GM12872 (cell line): ENCODE results near the gene TIAM1.

Source experiments
- CTCF ChIP-seq: IDR thresholded peaks from 3 replicates; pipeline ENCODE4 v1.5.1; 2011; ENCODE audit warnings: low read depth, mild to moderate bottlenecking, low read length, moderate library complexity; ENCODE audit not compliant: insufficient read depth

TIAM1 gene

GRCh38 chr21:31193761-31194160 is 150.3 kb downstream of the TIAM1 start:
- TF ChIP-seq CTCF: no peak

DNA sequence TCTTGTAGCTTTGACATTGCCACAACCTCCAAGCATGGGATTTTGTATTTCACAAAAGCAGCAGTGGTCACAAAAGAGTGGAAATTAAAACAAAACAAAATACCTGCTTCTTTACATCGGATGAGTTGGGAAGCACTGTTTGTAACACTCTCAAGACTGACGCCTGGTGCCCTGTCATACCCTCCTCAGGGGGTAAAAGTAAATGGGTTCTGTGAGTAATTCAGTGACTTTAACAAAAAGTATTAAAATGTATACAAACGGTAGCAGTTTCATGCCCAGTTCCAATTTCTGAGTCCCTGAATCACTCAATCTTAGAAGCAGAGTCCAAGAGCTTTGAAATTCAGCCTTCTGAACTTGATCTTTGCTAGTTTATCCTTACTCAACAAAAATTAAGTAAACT is 152.5 kb downstream of the TIAM1 start:
- TF ChIP-seq CTCF: no peak

DNA sequence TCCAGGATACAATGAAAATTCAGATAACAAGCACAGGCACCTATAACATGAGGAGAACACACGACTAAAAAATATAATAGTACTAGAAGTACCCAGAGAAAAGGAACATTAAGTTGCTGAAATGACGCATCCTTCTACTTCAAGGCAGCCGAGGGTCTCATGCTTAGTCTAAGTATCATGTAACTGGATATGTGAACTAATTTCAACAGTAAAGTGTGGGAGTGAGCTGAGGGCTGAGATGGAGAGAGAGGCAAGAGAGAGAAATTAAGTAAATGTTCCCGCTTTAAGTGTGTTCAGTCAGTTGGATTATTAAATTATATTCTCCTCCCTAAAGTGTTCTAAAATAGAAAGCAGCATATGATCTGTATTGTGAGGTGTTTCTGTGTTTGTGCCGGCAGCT is 153.5 kb downstream of the TIAM1 start:
- no peak for TF ChIP-seq CTCF

GRCh38 chr21:31187499-31187898 is 156.6 kb downstream of the TIAM1 start:
- TF ChIP-seq CTCF: no peak

- TF ChIP-seq CTCF: no peak
These were observed 157.1 kb downstream of the TIAM1 start for GRCh38 chr21:31186916-31187315.

DNA sequence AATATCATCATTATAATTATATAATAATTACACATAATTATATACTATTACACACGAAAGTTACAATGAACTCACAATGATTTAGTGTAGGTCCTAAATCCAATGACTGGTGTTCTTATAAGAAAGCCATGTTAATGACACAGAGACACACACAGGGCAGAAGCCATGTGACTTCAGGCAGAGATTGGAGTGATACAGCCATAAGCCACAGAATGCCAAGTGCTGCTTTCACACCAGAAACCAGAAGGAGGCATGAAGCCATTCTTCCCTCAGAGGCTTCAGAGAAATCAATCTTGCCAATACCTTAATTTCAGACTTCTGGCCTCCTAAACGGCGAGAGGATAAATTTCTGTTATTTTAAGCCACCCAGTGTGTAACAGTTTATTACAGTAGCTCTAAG is 158.4 kb downstream of the TIAM1 start:
- TF ChIP-seq CTCF: no peak

GRCh38 chr21:31184876-31185275 is 159.2 kb downstream of the TIAM1 start:
- TF ChIP-seq CTCF: no peak

- no peak for TF ChIP-seq CTCF
These were observed 159.6 kb downstream of the TIAM1 start for GRCh38 chr21:31184459-31184858.
